AG09319 (cell line): Measurements from ENCODE around the gene DEXI.

Source experiments
- DNase-seq: peaks from one replicate; pipeline ENCODE4 v3.0.0-alpha.2; 2010; ENCODE audit warnings: low read depth; ENCODE audit errors: extremely low read depth
- CTCF ChIP-seq: IDR thresholded peaks from 2 replicates; pipeline ENCODE4 v1.5.1; 2011; ENCODE audit warnings: low read depth, mild to moderate bottlenecking, inconsistent platforms, low read length, moderate library complexity

DEXI gene

GRCh38 chr16:10911267-10911666, 31.0 kb downstream of the DEXI start:
- no peak for TF ChIP-seq CTCF
- DNase-seq = no peak

- no peak for DNase-seq
- no peak for TF ChIP-seq CTCF
These were observed 34.6 kb downstream of the DEXI start for GRCh38 chr16:10907757-10908045.

- TF ChIP-seq CTCF = no peak
- no peak for DNase-seq
These were observed 35.1 kb downstream of the DEXI start for GRCh38 chr16:10906914-10907756.

GRCh38 chr16:10906482-10906881, 35.8 kb downstream of the DEXI start:
- DNase-seq = no peak
- TF ChIP-seq CTCF = no peak

GRCh38 chr16:10902999-10903398, 39.3 kb downstream of the DEXI start:
- no peak for TF ChIP-seq CTCF
- DNase-seq = no peak

- no peak for DNase-seq
- no peak for TF ChIP-seq CTCF
These were observed 45.1 kb downstream of the DEXI start for GRCh38 chr16:10897134-10897533.

GRCh38 chr16:10896723-10897122, 45.5 kb downstream of the DEXI start:
- TF ChIP-seq CTCF = no peak

More at GRCh38 chr16:10896723-10897122, 45.5 kb downstream of the DEXI start:
- no peak for DNase-seq
